Measurements from ENCODE around the gene NFATC2. TPM values are rescaled to one million over a fixed set of nuclear protein-coding genes. Genes with fewer than 3 reads are reported as not detected.

NFATC2 gene
- total RNA-seq, 1 experiment from 2014 or later, result 5.0 TPM

DNA sequence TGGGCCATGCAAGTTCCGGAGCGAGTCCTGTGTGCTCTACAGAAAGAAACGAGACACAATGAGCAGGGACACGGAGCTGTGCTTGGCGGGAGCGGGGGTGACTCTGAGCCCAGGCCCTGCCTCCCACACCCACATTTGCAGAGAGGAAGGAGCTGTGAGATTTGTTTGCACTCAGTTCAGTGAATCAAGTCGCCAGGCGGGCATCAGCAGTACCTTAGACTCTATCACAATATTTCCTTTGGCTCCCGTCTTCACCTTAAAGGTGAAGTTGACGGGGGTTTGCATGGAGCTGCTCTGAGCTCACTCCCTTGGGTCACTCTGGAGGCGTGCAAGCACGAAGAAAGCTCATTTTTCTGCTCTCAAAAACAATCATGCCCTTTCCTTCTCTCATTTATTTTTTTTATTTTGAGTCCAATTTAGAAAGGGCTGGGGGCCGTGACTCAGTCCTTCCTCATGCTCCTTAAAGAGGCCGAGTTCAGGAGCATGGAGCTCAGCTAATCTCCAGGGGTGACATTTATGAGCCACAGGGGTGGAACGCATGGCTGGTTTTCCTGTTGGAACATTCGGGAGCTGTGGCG, 188.2 kb downstream of the NFATC2 start:
- no peak for DNase-seq (ENCODE audit: low read depth, low spot score)
- Histone ChIP-seq H3K4me2 (ENCODE audit: low read length) (0 out of 2 replicates have a peak overlapping the region, but pooled peaks have one; percentile 8), H3K27ac (ENCODE audit: low read depth, low read length) (no peak overlapping the region), H3K9ac (ENCODE audit: low read length) (no peak overlapping the region), H3K4me1 (ENCODE audit: control insufficient read depth in 1 of 2, insufficient read depth in 2 of 2, low read length in 2 of 2) (peaks cover 0 to 7% of the 10 kb centered on the region in 2 experiments; a peak in 3 of 4 replicates), H2AFZ (ENCODE audit: low read depth, low read length, poor library complexity, severe bottlenecking) (no peak overlapping the region), H3K4me3 (replicated peaks in 1 of 2; ENCODE audit: low read depth in 1 of 2, low read length in 2 of 2) (no peak overlapping the region), H3K36me3 (ENCODE audit: control insufficient read depth in 1 of 2, insufficient read depth in 2 of 2, low read length in 2 of 2) (no peaks in the 10 kb centered on the region), H3K27me3 (ENCODE audit: insufficient read depth, low read length) (no peaks in the 10 kb centered on the region), H4K20me1 (ENCODE audit: insufficient read depth) (no peaks in the 10 kb centered on the region), H3K9me2 (ENCODE audit: insufficient read depth) (no peaks in the 10 kb centered on the region), H3K9me3 (ENCODE audit: control insufficient read depth in 1 of 2, insufficient read depth in 1 of 2, low read depth in 1 of 2, low read length in 2 of 2) (no peaks in the 10 kb centered on the region), H3K79me2 (ENCODE audit: insufficient read depth, low read length) (no peaks in the 10 kb centered on the region)
- TF ChIP-seq POLR2A (IDR thresholded peaks at IDR 0.05; ENCODE audit: borderline replicate concordance, extremely low read depth, insufficient read depth, insufficient read length) (no peak), SRF (IDR thresholded peaks at IDR 0.05; ENCODE audit: low read depth) (no peak), POLR2AphosphoS5 (IDR thresholded peaks at IDR 0.05; ENCODE audit: low read depth, low read length) (no peak), SIN3A (IDR thresholded peaks at IDR 0.05; ENCODE audit: low read depth) (no peak), REST (IDR thresholded peaks at IDR 0.05; ENCODE audit: low read depth) (no peak), TCF7L2 (IDR thresholded peaks at IDR 0.05; ENCODE audit: borderline replicate concordance, extremely low read depth, insufficient read depth, insufficient read length) (no peak), EGR1 (IDR thresholded peaks at IDR 0.05; ENCODE audit: low read depth) (no peak), ELF1 (IDR thresholded peaks at IDR 0.05; ENCODE audit: borderline replicate concordance, low read depth) (no peak), ZNF274 (IDR thresholded peaks at IDR 0.05; ENCODE audit: low read depth, low read length) (no peak), EZH2phosphoT487 (IDR thresholded peaks at IDR 0.05; ENCODE audit: borderline replicate concordance) (no peak), ATF3 (IDR thresholded peaks at IDR 0.05) (no peak), ZBTB33 (IDR thresholded peaks at IDR 0.05; ENCODE audit: extremely low read depth, insufficient replicate concordance, low read length) (no peak), YY1 (IDR thresholded peaks at IDR 0.05; ENCODE audit: extremely low read depth, insufficient replicate concordance, low read depth, low read length) (no peak), CEBPB (IDR thresholded peaks at IDR 0.05; ENCODE audit: low read depth) (no peak), ZFX (IDR thresholded peaks at IDR 0.05) (no peak)
- TF ChIP-seq, protein P1, sequence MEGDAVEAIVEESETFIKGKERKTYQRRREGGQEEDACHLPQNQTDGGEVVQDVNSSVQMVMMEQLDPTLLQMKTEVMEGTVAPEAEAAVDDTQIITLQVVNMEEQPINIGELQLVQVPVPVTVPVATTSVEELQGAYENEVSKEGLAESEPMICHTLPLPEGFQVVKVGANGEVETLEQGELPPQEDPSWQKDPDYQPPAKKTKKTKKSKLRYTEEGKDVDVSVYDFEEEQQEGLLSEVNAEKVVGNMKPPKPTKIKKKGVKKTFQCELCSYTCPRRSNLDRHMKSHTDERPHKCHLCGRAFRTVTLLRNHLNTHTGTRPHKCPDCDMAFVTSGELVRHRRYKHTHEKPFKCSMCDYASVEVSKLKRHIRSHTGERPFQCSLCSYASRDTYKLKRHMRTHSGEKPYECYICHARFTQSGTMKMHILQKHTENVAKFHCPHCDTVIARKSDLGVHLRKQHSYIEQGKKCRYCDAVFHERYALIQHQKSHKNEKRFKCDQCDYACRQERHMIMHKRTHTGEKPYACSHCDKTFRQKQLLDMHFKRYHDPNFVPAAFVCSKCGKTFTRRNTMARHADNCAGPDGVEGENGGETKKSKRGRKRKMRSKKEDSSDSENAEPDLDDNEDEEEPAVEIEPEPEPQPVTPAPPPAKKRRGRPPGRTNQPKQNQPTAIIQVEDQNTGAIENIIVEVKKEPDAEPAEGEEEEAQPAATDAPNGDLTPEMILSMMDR (IDR thresholded peaks at IDR 0.05 in 2 of 3, conservative IDR thresholded peaks at IDR 0.05 in 1 of 3; ENCODE audit: borderline replicate concordance in 1 of 3, insufficient read depth in 1 of 3, low read depth in 2 of 3, low read length in 2 of 3), result no peak
- CTCF ChIA-PET, result interaction anchor here (1.1 to 1.6 kb wide), 3 partner anchors 367 to 560 kb away, joined by 4 to 5 read pairs (median 4); partner anchors contain the start of gene BCAS4
- POLR2A ChIA-PET, result no interaction called here
- BruUV-seq (replicated peaks), result no TSS peak
- intact Hi-C loops (cut with micrococcal nuclease), result no loop called here
- RAD21 ChIA-PET (ENCODE audit: low non-redundant PET in 1 of 2, low total read pairs in 2 of 2, uncharacterized antibody in 2 of 2, unreplicated experiment in 2 of 2), result no interaction called here
- no peak for ATAC-seq

Data from HCT116 (cell line).